ENCODE results near the gene ZNF527. TPM values are rescaled to one million over a fixed set of nuclear protein-coding genes. Genes with fewer than 3 reads are reported as not detected.
"Not testable (repeated sequence)": the region's sequence is repeated elsewhere in the genome, so short reads cannot be mapped to it uniquely, and the experiment has no call there.

The ZNF527 gene
- 1.8 and 3.7 TPM in 2 replicates for total RNA-seq (2014; rRNA removed; shearing (Covaris generic))

DNA sequence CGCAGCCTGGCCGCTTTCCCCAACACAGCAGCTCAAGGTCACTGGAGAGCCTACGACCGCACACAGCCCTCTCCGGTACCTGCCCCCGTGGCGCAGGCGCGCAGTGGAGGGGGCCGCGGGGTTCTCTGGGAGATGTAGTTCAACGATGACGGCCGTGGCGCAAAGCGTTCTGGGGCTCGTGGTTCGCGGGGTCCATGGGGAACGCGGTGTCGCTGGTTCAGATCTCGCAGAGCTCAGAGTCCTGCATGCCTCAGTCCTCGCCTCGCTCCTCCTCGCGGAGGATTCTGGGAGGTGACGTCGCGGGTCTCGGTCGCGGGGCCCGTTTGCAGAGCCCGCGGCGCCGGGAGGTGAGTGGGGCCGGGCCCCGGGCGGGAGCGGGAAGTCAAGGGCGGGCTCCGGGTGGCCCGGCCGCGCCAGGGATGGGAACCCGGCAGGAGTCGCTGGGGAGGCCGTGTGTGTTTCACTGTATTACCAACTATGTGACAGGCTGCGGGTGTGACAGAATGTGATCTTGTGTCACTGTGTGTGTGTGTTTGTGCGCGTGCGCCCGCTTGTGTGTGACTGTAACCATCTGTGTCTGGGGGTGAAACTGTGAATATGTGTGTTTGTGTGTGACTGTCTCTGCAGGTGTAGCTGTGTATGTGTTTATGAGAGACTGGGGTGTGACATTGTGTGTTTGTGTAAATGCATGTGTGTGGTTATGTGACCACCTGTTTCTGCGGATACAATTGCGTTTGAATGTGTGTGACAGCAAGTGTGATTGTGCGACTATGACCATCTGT is at the start of gene ZNF527:
TSS of gene ZNF527 (plus strand) at position 220 of the 782 bp plus-strand sequence. CDS start 3,100 bp downstream, outside the sequence.
- peak; percentile 98 for DNase-seq (ENCODE audit: low read depth)

DNA sequence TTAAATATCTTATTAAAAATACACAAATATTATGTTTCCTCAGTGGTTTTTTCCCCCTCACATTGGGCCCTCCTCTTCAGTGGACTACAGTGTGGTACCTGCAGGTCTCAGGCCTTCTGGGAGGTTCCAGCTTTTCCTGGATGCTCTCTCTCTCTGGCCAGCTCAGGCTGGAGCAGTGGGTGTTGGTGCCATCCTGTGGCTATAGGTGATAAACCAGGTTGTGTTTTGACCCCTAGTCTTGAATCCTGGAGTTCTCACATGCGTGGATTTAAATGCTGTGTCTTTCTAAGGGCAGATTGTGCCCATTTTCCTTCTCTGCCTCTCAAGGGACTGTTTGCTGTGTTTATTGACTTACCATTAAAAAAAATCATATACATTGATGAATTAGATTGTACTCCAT is 41.2 kb upstream of the ZNF527 start:
- DNase-seq (ENCODE audit: low read depth), result no peak

- no peak for DNase-seq (ENCODE audit: low read depth)
Measured at GRCh38 chr19:37332839-37333238, 38.1 kb upstream of the ZNF527 start.

- peak; percentile 46 for DNase-seq (ENCODE audit: low read depth)
Measured at GRCh38 chr19:37333457-37333856, 37.4 kb upstream of the ZNF527 start.

DNA sequence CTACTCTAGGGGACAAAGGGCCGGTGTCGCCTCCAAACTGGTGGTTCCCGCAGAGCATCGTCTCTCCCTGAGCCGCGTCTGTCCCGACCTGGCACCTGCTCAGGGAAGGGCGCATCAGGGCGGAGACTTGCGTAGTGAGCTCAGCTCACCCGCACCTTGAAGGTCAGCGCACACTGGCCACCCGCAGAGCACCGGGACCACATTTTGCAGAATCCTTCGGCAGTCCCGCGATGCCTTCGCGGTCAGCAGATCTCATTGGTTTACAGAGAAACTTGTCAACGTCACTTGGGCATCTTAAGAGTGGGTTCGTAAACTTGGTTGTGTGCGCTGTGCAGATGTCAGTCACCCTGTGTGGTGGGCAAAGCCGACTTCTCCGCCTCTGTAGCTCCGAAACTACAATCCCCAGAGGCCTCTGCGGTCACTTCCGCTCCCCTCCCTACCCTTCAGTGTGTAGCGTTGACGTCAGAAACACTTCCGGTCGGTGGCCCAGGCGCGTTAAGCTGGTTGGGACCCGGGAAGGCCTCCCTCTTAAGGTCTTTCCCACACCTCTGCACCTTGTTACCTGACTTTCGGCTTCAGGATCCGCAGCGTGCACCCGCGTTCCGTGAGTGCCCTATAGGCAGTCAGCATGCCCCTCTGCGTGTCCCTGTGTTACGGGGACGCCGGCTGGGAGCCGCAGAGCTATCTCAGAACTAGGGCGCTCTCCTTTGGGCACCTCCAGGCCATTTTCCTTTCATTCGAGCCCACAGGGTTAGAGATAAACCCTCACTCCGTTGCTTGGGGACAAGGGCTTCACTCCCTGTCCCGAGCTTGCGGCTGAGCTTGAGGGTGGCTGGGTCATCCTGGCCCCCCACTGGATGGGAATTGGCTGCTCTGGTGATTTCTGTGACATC is 36.5 kb upstream of the ZNF527 start:
- DNase-seq (ENCODE audit: low read depth), result peak; percentile 93

DNA sequence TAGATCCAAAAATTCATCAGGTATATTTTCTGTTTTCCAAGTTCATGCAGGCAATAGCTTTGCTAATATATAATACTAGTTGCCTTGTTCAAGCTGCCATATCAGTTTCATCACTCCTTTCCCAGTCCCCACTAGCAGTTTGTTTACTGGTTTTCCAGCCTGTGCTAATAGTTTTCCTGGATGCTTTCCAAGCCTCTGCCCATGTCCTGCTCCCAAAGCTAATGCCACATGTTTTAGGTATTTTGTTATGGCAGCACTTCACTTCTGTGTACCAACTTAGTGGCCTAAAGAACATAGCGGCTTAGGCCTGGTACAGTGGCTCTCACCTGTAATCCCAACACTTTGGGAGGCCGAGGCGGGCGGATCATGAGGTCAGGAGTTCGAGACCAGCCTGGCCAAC is 28.1 kb upstream of the ZNF527 start:
- no peak for DNase-seq (ENCODE audit: low read depth)

GRCh38 chr19:37346091-37346490 is 24.8 kb upstream of the ZNF527 start:
- no peak for DNase-seq (ENCODE audit: low read depth)

DNA sequence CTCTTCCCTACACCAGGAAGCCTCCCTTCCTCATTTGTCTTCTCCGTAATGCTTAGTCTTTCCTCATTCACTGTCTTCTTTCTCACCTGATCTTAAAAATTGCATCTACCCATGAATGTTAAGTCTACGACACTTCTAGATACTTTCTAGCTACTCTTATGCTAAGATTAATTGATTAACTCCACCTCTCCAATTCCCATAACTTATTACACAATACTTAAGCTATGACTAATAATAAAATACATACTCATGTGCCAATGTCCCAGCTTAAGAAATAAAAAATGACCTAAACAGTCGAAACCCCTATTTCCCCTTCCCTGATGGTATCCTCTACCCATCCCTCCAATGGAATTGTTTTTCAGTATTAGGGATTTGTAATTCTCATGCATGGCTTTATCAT is 22.8 kb upstream of the ZNF527 start:
- DNase-seq (ENCODE audit: low read depth), result no peak

DNA sequence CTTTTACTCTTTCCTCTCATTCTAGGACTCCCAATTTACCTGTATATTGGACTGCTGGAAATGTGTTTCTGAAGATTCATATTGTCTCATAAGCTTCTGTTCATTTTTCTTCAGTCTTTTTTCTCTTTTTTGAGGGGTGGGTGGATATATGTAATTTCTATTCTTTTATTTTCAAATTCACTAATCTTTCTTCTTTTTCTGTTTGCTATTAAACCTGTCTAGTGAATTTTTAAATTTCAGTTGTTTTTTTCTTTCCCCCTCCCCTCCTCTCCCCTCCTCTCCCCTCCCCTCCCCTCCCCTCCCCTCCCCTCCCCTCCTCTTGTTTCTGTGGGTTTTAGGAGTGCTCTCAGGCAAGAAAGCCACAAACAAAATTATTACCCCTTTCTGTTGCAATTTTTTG is 16.9 kb upstream of the ZNF527 start:
- DNase-seq (ENCODE audit: low read depth), result no peak

GRCh38 chr19:37355901-37356300 is 15.0 kb upstream of the ZNF527 start:
- DNase-seq (ENCODE audit: low read depth), result no peak

GRCh38 chr19:37361994-37362393 is 8.9 kb upstream of the ZNF527 start:
- no peak for DNase-seq (ENCODE audit: low read depth)

DNA sequence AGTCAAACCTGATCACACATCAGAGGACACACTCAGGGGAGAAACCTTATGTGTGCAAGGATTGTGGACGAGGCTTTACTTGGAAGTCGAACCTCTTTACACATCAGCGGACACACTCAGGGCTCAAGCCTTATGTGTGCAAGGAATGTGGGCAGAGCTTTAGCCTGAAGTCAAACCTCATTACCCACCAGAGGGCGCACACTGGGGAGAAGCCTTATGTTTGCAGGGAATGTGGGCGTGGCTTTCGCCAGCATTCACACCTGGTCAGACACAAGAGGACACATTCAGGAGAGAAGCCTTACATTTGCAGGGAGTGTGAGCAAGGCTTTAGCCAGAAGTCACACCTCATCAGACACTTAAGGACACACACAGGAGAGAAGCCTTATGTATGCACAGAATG is 8.2 kb upstream of the ZNF527 start:
- peak; percentile 7 for DNase-seq (ENCODE audit: low read depth)

DNA sequence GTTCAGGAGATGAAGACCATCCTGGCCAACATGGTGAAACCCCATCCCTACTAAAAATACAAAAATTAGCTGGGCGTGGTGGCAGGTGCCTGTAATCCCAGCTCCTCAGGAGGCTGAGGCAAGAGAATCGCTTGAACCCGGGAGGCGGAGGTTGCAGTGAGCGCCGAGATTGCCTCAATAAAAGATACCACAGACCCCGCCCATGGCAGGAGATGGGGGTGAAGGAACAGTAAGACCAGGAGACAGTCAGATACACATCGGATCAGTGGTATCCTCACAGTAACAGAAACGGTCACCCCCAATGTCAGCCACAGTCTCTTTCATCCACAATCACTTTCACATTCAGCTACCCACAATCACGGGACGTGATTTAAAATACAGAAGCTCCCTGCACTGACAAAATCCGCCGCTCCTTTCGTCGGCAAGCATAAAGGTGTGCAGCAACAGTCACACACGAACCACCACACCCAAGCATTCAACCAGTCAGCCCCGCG is 466 bp upstream of the ZNF527 start:
- not testable (repeated sequence) for DNase-seq (ENCODE audit: low read depth)

- no peak for DNase-seq (ENCODE audit: low read depth)
Measured at GRCh38 chr19:37389234-37389633, 18.3 kb downstream of the ZNF527 start.

DNA sequence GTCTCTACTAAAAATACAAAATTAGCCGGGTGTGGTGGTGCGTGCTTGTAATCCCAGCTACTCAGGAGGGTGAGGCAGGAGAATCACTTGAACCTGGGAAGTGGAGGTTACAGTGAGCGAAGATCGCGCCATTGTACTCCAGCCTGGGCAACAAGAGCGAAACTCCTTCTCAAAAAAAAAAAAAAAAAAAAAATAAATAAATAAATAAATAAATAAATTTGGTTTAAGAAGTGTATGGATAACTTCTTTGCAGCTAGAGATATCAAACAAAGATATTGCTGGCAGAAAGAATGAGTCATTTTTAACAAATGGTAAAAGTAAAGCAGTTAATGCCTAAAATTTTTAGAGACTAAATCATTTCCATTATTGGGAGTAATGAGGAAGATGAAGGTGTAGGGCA is 20.5 kb downstream of the ZNF527 start:
- not testable (repeated sequence) for DNase-seq (ENCODE audit: low read depth)

GRCh38 chr19:37401078-37401477 is 30.2 kb downstream of the ZNF527 start:
- DNase-seq (ENCODE audit: low read depth), result no peak

DNA sequence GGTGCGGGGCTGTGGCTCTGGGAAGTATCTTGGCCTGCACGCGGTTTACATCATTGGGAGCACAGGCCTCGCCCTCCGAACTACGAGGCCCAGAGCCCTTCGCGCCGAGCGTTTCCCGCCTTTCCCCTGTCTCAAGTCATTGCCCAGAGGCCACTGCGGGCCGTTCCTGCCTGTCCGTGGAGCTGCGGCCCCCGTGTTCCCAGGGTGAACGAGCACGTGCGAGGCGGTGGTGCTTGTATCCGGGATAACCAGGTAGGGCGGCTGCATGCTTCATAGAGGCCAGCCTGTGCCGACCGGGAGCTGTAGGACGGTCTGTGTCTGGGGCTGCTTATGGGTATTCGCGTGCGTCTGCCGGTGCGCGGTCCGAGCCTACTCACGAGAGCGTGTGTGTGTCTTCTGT is 32.5 kb downstream of the ZNF527 start:
- no peak for DNase-seq (ENCODE audit: low read depth)

GRCh38 chr19:37406140-37406846 is 35.4 kb downstream of the ZNF527 start:
- DNase-seq (ENCODE audit: low read depth), result not testable (repeated sequence)

GRCh38 chr19:37412700-37413099 is 41.8 kb downstream of the ZNF527 start:
- DNase-seq (ENCODE audit: low read depth), result no peak

GRCh38 chr19:37413313-37414084 is 42.6 kb downstream of the ZNF527 start:
- no peak for DNase-seq (ENCODE audit: low read depth)
